Central memory CD4-positive, alpha-beta T cell (primary cell): ENCODE results near the gene HBB.
"Not testable (repeated sequence)": the region's sequence is repeated elsewhere in the genome, so short reads cannot be mapped to it uniquely, and the experiment has no call there.

Experiments used
- DNase-seq: peaks from one replicate; pipeline ENCODE4 v3.0.0; 2022
- total RNA-seq, 3 experiments: gene quantifications; one replicate each; lab custom pipeline; 2026; lab: John Stamatoyannopoulos, UW

Gene HBB
- 0 to 0.11 (median 0) reads per million in 3 experiments for total RNA-seq

GRCh38 chr11:5226732-5227310 lies at the start of gene HBB:
HBB (minus strand) TSS chr11:5227071; CDS start chr11:5227021, 50 bp downstream.
- DNase-seq, result no peak

GRCh38 chr11:5275369-5276110 lies 48.7 kb upstream of the HBB start:
- DNase-seq, result no peak

- no peak for DNase-seq
Measured at GRCh38 chr11:5274395-5274794, 47.5 kb upstream of the HBB start.

GRCh38 chr11:5272395-5273017 lies 45.6 kb upstream of the HBB start:
- DNase-seq, result no peak

GRCh38 chr11:5269715-5270147 lies 42.9 kb upstream of the HBB start, which contains the start of gene HBE1:
HBE1 (minus strand) TSS chr11:5269945; CDS start chr11:5269890, 55 bp downstream.
- no peak for DNase-seq

- no peak for DNase-seq
Measured at GRCh38 chr11:5267033-5267563, 40.2 kb upstream of the HBB start.

GRCh38 chr11:5266609-5267008 lies 39.7 kb upstream of the HBB start:
- no peak for DNase-seq

GRCh38 chr11:5265832-5266231 lies 39.0 kb upstream of the HBB start:
- DNase-seq, result no peak

- no peak for DNase-seq
Measured at GRCh38 chr11:5258543-5259262, 31.8 kb upstream of the HBB start.

- no peak for DNase-seq
Measured at GRCh38 chr11:5257296-5257695, 30.4 kb upstream of the HBB start.

- DNase-seq, result not testable (repeated sequence)
Measured at GRCh38 chr11:5254646-5255413, 28.0 kb upstream of the HBB start, which contains the start of gene HBG2. HBG2 (minus strand) TSS chr11:5254781; CDS start chr11:5254728, 53 bp downstream.

GRCh38 chr11:5254023-5254422 lies 27.2 kb upstream of the HBB start:
- not testable (repeated sequence) for DNase-seq

- not testable (repeated sequence) for DNase-seq
Measured at GRCh38 chr11:5253440-5253839, 26.6 kb upstream of the HBB start.

GRCh38 chr11:5252919-5253265 lies 26.0 kb upstream of the HBB start:
- no peak for DNase-seq

GRCh38 chr11:5252192-5252918 lies 25.5 kb upstream of the HBB start:
- DNase-seq, result no peak

GRCh38 chr11:5251746-5252145 lies 24.9 kb upstream of the HBB start:
- no peak for DNase-seq

GRCh38 chr11:5250543-5251204 lies 23.8 kb upstream of the HBB start:
- DNase-seq, result no peak

- not testable (repeated sequence) for DNase-seq
Measured at GRCh38 chr11:5249807-5250396, 23.0 kb upstream of the HBB start, which contains the start of gene HBG1. HBG1 (minus strand) TSS chr11:5249857; CDS start chr11:5249804, 53 bp downstream.

- not testable (repeated sequence) for DNase-seq
Measured at GRCh38 chr11:5248498-5248897, 21.6 kb upstream of the HBB start.
